WTC11 (cell line): ENCODE results near the gene C17orf107. TPM values are rescaled to one million over a fixed set of nuclear protein-coding genes. Genes with fewer than 3 reads are reported as not detected.

Source experiments
- AFF4 ChIP-seq: sonication (generic); formaldehyde crosslinking; IDR thresholded peaks from 2 replicates; pipeline ENCODE4 v1.8.1; 2023; ENCODE audit warnings: mild to moderate bottlenecking, missing genetic modification reagents, borderline replicate concordance
- ATF3 ChIP-seq: sonication (generic); formaldehyde crosslinking; conservative IDR thresholded peaks from 2 replicates; pipeline ENCODE4 v1.8.1; 2022; ENCODE audit warnings: mild to moderate bottlenecking, missing genetic modification reagents
- CDX4 ChIP-seq: fragments of 250-450 bp; sonication (Bioruptor Pico); IDR thresholded peaks from 2 replicates; pipeline ENCODE4 v1.9.0; 2021; ENCODE audit warnings: moderate library complexity, mild to moderate bottlenecking, inconsistent platforms, borderline replicate concordance
- CREM ChIP-seq: sonication (generic); formaldehyde crosslinking; IDR thresholded peaks from 2 replicates; pipeline ENCODE4 v1.8.1; 2022; ENCODE audit warnings: mild to moderate bottlenecking, missing genetic modification reagents, moderate library complexity
- ERG ChIP-seq: fragments of 250-450 bp; sonication (Bioruptor Pico); IDR thresholded peaks from 2 replicates; pipeline ENCODE4 v1.8.0; 2021; ENCODE audit warnings: mild to moderate bottlenecking
- FOXP4 ChIP-seq: sonication (generic); formaldehyde crosslinking; IDR thresholded peaks from 2 replicates; pipeline ENCODE4 v1.8.0; 2022; ENCODE audit warnings: mild to moderate bottlenecking, missing genetic modification reagents
- HMGXB4 ChIP-seq: sonication (generic); formaldehyde crosslinking; IDR thresholded peaks from 2 replicates; pipeline ENCODE4 v1.8.1; 2023; ENCODE audit warnings: mild to moderate bottlenecking, moderate library complexity, missing genetic modification reagents
- IRF1 ChIP-seq: sonication (generic); formaldehyde crosslinking; IDR thresholded peaks from 2 replicates; pipeline ENCODE4 v1.8.0; 2023; ENCODE audit warnings: missing genetic modification reagents
- JAZF1 ChIP-seq: fragments of 250-450 bp; sonication (Bioruptor Pico); IDR thresholded peaks from 2 replicates; pipeline ENCODE4 v1.9.0; 2021; ENCODE audit warnings: moderate library complexity, mild to moderate bottlenecking, inconsistent platforms
- MAX ChIP-seq: sonication (generic); formaldehyde crosslinking; IDR thresholded peaks from 2 replicates; pipeline ENCODE4 v1.8.0; 2022; ENCODE audit warnings: mild to moderate bottlenecking, missing genetic modification reagents
- MLX ChIP-seq: sonication (generic); formaldehyde crosslinking; IDR thresholded peaks from 2 replicates; pipeline ENCODE4 v1.8.1; 2023; ENCODE audit warnings: mild to moderate bottlenecking, missing genetic modification reagents, moderate library complexity
- MXD4 ChIP-seq: fragments of 250-450 bp; sonication (Bioruptor Pico); IDR thresholded peaks from 2 replicates; pipeline ENCODE4 v1.8.0; 2021; ENCODE audit warnings: mild to moderate bottlenecking, moderate library complexity, borderline replicate concordance
- NFATC4 ChIP-seq: fragments of 250-450 bp; sonication (Bioruptor Pico); IDR thresholded peaks from 2 replicates; pipeline ENCODE4 v1.9.0; 2021; ENCODE audit warnings: mild to moderate bottlenecking
- NR3C1 ChIP-seq: sonication (generic); formaldehyde crosslinking; conservative IDR thresholded peaks from 2 replicates; pipeline ENCODE4 v1.8.1; 2023; ENCODE audit warnings: low read depth, mild to moderate bottlenecking, missing genetic modification reagents
- OVOL2 ChIP-seq: fragments of 250-450 bp; sonication (Bioruptor Pico); IDR thresholded peaks from 2 replicates; pipeline ENCODE4 v1.9.0; 2021; ENCODE audit warnings: mild to moderate bottlenecking, borderline replicate concordance
- PRRX2 ChIP-seq: fragments of 250-450 bp; sonication (Bioruptor Pico); IDR thresholded peaks from 2 replicates; pipeline ENCODE4 v1.8.0; 2021; ENCODE audit warnings: mild to moderate bottlenecking
- TEAD1 ChIP-seq: sonication (generic); formaldehyde crosslinking; IDR thresholded peaks from 2 replicates; pipeline ENCODE4 v1.8.0; 2022; ENCODE audit warnings: mild to moderate bottlenecking, missing genetic modification reagents
- TP53 ChIP-seq: sonication (generic); formaldehyde crosslinking; IDR thresholded peaks from 2 replicates; pipeline ENCODE4 v1.8.1; 2023; ENCODE audit warnings: mild to moderate bottlenecking, missing genetic modification reagents
- USF1 ChIP-seq: sonication (generic); formaldehyde crosslinking; IDR thresholded peaks from 2 replicates; pipeline ENCODE4 v1.8.0; 2022; ENCODE audit warnings: mild to moderate bottlenecking, missing genetic modification reagents
- USF2 ChIP-seq: sonication (generic); formaldehyde crosslinking; IDR thresholded peaks from 2 replicates; pipeline ENCODE4 v1.8.1; 2023; ENCODE audit warnings: mild to moderate bottlenecking, missing genetic modification reagents, moderate library complexity
- ZMAT4 ChIP-seq: fragments of 250-450 bp; sonication (Bioruptor Pico); IDR thresholded peaks from 2 replicates; pipeline ENCODE4 v1.9.0; 2021; ENCODE audit warnings: mild to moderate bottlenecking
- ZNF138 ChIP-seq: sonication (generic); formaldehyde crosslinking; conservative IDR thresholded peaks from 2 replicates; pipeline ENCODE4 v1.8.1; 2022; ENCODE audit warnings: mild to moderate bottlenecking, moderate library complexity, missing genetic modification reagents
- ZNF263 ChIP-seq: sonication (generic); formaldehyde crosslinking; IDR thresholded peaks from 2 replicates; pipeline ENCODE4 v1.8.1; 2022; ENCODE audit warnings: low read depth, mild to moderate bottlenecking, moderate library complexity, missing genetic modification reagents
- total RNA-seq: library from RNA; stranded (reverse); gene quantifications from 3 replicates; pipeline ENCODE4 v1.2.3, GENCODE V29; 2021

Gene C17orf107
- total RNA-seq, 1 experiment from 2014 or later: 8.7 TPM

- no peak for TF ChIP-seq USF1 (CRISPR knock-in tag)
- no peak for TF ChIP-seq AFF4
- TF ChIP-seq IRF1: peak; percentile 39; the same call in 1 of the 2 replicates
- TF ChIP-seq PRRX2: 0 out of 2 replicates have a peak, but pooled peaks have one; percentile 55
- no peak for TF ChIP-seq ATF3 (CRISPR knock-in tag)
- TF ChIP-seq ZNF138 (CRISPR knock-in tag): no peak; the same call in 1 of the 2 replicates
- TF ChIP-seq CDX4 (CRISPR knock-in tag): no peak
- TF ChIP-seq CREM: peak; percentile 71; the same call in 1 of the 2 replicates
- 0 out of 2 replicates have a peak, but pooled peaks have one; percentile 57 for TF ChIP-seq MLX (CRISPR knock-in tag)
- TF ChIP-seq MAX (CRISPR knock-in tag): no peak; the same call in 1 of the 2 replicates
- TF ChIP-seq ERG (CRISPR knock-in tag): no peak
- peak; percentile 84; the same call in 1 of the 2 replicates for TF ChIP-seq HMGXB4 (CRISPR knock-in tag)
- TF ChIP-seq JAZF1: no peak
- peak; percentile 67 for TF ChIP-seq TP53 (CRISPR knock-in tag)
- TF ChIP-seq MXD4 (CRISPR knock-in tag): no peak
- no peak for TF ChIP-seq ZNF263 (CRISPR knock-in tag)
- peak; percentile 72 for TF ChIP-seq FOXP4
- no peak; the same call in 1 of the 2 replicates for TF ChIP-seq USF2 (CRISPR knock-in tag)
- TF ChIP-seq TEAD1: peak; percentile 25; the same call in 1 of the 2 replicates
- peak; percentile 71; the same call in 1 of the 2 replicates for TF ChIP-seq NR3C1 (CRISPR knock-in tag)
- TF ChIP-seq OVOL2 (CRISPR knock-in tag): no peak
- TF ChIP-seq NFATC4: no peak
- TF ChIP-seq ZMAT4 (CRISPR knock-in tag): no peak
These were observed 49.0 kb downstream of the C17orf107 start, which contains the start of gene PFN1 (continued) for GRCh38 chr17:4948166-4948930.
